ENCODE data around the gene ENG. TPM values are rescaled to one million over a fixed set of nuclear protein-coding genes. Genes with fewer than 3 reads are reported as not detected.

The ENG gene
- total and polyA plus RNA-seq, 10 donors = 29.2 to 334 (median 222) TPM

- intact Hi-C loops (cut with DNase I; ENCODE audit: low total_unique reads) = no loop called here
- TF ChIP-seq POLR2A (IDR thresholded peaks at IDR 0.05) = no peak
- peak in 2 of 3 donors; percentile 40 to 71 for TF ChIP-seq POLR2AphosphoS5 (IDR thresholded peaks at IDR 0.05)
- H3K27me3 ChIP-seq (replicated peaks in 1 of 7) = no peaks in the 10 kb centered on the region
- WGBS, 5 donors = 16 to 31% (median 22%) methylated on average over 15 to 17 of the region's 17 CpGs
- no peak for DNase-seq
- peaks cover 0 to 44% (median 5%) of the 10 kb centered on the region in 6 donors for H3K36me3 ChIP-seq
- H3K9me3 ChIP-seq = no peaks in the 10 kb centered on the region
- H3K4me1 ChIP-seq = peaks cover 45 to 100% (median 87%) of the 10 kb centered on the region in 6 donors
- peak overlapping the region in 1 of 8 donors; percentile 23 for H3K4me3 ChIP-seq
- peak overlapping the region; percentile 6 to 87 (median 80) for H3K27ac ChIP-seq
Measured at GRCh38 chr9:127835991-127836516, 18.4 kb downstream of the ENG start.

GRCh38 chr9:127833555-127833954 is 20.9 kb downstream of the ENG start:
- TF ChIP-seq POLR2A (IDR thresholded peaks at IDR 0.05) (no peak), POLR2AphosphoS5 (IDR thresholded peaks at IDR 0.05) (no peak), CTCF (IDR thresholded peaks at IDR 0.05 in 8 of 11, conservative IDR thresholded peaks at IDR 0.05 in 3 of 11) (no peak)
- H3K27me3 ChIP-seq (replicated peaks in 1 of 7) = no peaks in the 10 kb centered on the region
- H3K4me3 ChIP-seq = no peak overlapping the region
- peaks cover 44 to 100% (median 84%) of the 10 kb centered on the region in 6 donors for H3K4me1 ChIP-seq
- WGBS, 5 donors = 19 to 35% (median 23%) methylated on average over 1 of the region's 1 CpG
- intact Hi-C loops (cut with DNase I; ENCODE audit: low total_unique reads) = no loop called here
- peaks cover 0 to 37% (median 2%) of the 10 kb centered on the region in 6 donors for H3K36me3 ChIP-seq
- H3K27ac ChIP-seq = peak overlapping the region in 7 of 8 donors; percentile 40 to 87 (median 80)
- H3K9me3 ChIP-seq = no peaks in the 10 kb centered on the region
- DNase-seq = no peak

GRCh38 chr9:127832248-127832647 is 22.2 kb downstream of the ENG start:
- no peaks in the 10 kb centered on the region for H3K9me3 ChIP-seq
- H3K36me3 ChIP-seq = peaks cover 0 to 48% (median 2%) of the 10 kb centered on the region in 6 donors
- H3K27ac ChIP-seq = peak overlapping the region; percentile 26 to 87 (median 76)
- no peak for DNase-seq
- 61 to 73% (median 64%) methylated on average over 7 of the region's 7 CpGs for WGBS, 5 donors
- no peaks in the 10 kb centered on the region for H3K27me3 ChIP-seq (replicated peaks in 1 of 7)
- intact Hi-C loops (cut with DNase I; ENCODE audit: low total_unique reads) = no loop called here
- peaks cover 35 to 100% (median 85%) of the 10 kb centered on the region in 6 donors for H3K4me1 ChIP-seq
- H3K4me3 ChIP-seq = no peak overlapping the region
- TF ChIP-seq CTCF (IDR thresholded peaks at IDR 0.05 in 8 of 11, conservative IDR thresholded peaks at IDR 0.05 in 3 of 11) = no peak
- TF ChIP-seq POLR2AphosphoS5 (IDR thresholded peaks at IDR 0.05) = no peak

GRCh38 chr9:127829205-127829906 is 25.1 kb downstream of the ENG start:
- Histone ChIP-seq H3K27ac (peak overlapping the region; percentile 52 to 87 (median 70)), H3K36me3 (peaks cover 0 to 63% (median 18%) of the 10 kb centered on the region in 6 donors), H3K27me3 (replicated peaks in 1 of 7) (no peaks in the 10 kb centered on the region), H3K4me3 (no peak overlapping the region), H3K4me1 (peaks cover 10 to 100% (median 76%) of the 10 kb centered on the region in 6 donors), H3K9me3 (no peaks in the 10 kb centered on the region)
- WGBS, 5 donors = 60 to 87% (median 84%) methylated on average over 6 of the region's 6 CpGs
- intact Hi-C loops (cut with DNase I; ENCODE audit: low total_unique reads) = no loop called here
- TF ChIP-seq POLR2AphosphoS5 (IDR thresholded peaks at IDR 0.05) (no peak), POLR2A (IDR thresholded peaks at IDR 0.05) (no peak), CTCF (IDR thresholded peaks at IDR 0.05 in 8 of 11, conservative IDR thresholded peaks at IDR 0.05 in 3 of 11) (no peak)
- no peak for DNase-seq
